Gastrocnemius medialis (tissue), 4 donors: ENCODE measurements around the gene NAA25. TPM values are rescaled to one million over a fixed set of nuclear protein-coding genes. Genes with fewer than 3 reads are reported as not detected.

Experiments
- ATAC-seq, 2 donors: fragments of 150-250 bp; one replicate each; pipeline ENCODE4 v1.9.1; 2016
- DNase-seq, 2 donors: peaks; one replicate each; pipeline ENCODE4 v3.0.0-alpha.2; 2019
- H3K27ac ChIP-seq, 4 donors: fragments of 200-600 bp; sonication (generic); 1 replicate in 1 of 4; 2 replicates in 3 of 4; pipeline ENCODE4 v1.5.1; 2016 to 2018; ENCODE audit warnings: mild to moderate bottlenecking in 2 of 4, moderate library complexity in 1 of 4
- H3K27me3 ChIP-seq, 3 donors: fragments of 200-600 bp; sonication (generic) in 2 of 3; 1 replicate in 1 of 3; 2 replicates in 2 of 3; pipeline versions ENCODE4 v1.5.1 to v1.6.0; 2016 to 2019; ENCODE audit warnings: mild to moderate bottlenecking in 1 of 3, moderate library complexity in 1 of 3
- H3K36me3 ChIP-seq, 2 donors: fragments of 200-600 bp; sonication (generic) in 1 of 2; one replicate each; pipeline ENCODE4 v1.5.1; 2017 to 2018
- H3K4me1 ChIP-seq, 2 donors: fragments of 200-600 bp; sonication (generic) in 1 of 2; one replicate each; pipeline ENCODE4 v1.5.1; 2016 to 2017; ENCODE audit warnings: mild to moderate bottlenecking in 2 of 2
- H3K4me3 ChIP-seq, 4 donors: fragments of 200-600 bp; sonication (generic) in 3 of 4; 1 replicate in 1 of 4; 2 replicates in 3 of 4; pipeline ENCODE4 v1.5.1; 2016 to 2019; ENCODE audit warnings: mild to moderate bottlenecking in 2 of 4
- H3K9me3 ChIP-seq, 3 donors: fragments of 200-600 bp; sonication (generic) in 2 of 3; 1 replicate in 1 of 3; 2 replicates in 2 of 3; pipeline ENCODE4 v1.5.1; 2016 to 2019
- CTCF ChIP-seq, 5 experiments: fragments of 450-650 bp in 3 of 5; fragments of 200-600 bp in 2 of 5; sonication (generic) in 2 of 5; IDR thresholded peaks in 4 of 5; conservative IDR thresholded peaks in 1 of 5; 1 replicate in 4 of 5; 2 replicates in 1 of 5; pipeline ENCODE4 v1.5.1; 2016 to 2019; ENCODE audit warnings: antibody characterized with exemption in 5 of 5, mild to moderate bottlenecking in 3 of 5, moderate library complexity in 3 of 5
- POLR2A ChIP-seq, 2 donors: fragments of 450-650 bp; IDR thresholded peaks; one replicate each; pipeline ENCODE4 v1.6.1; 2017; ENCODE audit warnings: antibody characterized with exemption in 2 of 2, mild to moderate bottlenecking in 2 of 2, moderate library complexity in 2 of 2
- in situ Hi-C, 4 donors: fragments of 200-750 bp; cut with MboI; loops; one replicate each; pipeline versions ENCODE4 v1.15.0 to v1.8.0; 2017; ENCODE audit warnings: low sequenced_read_pairs in 4 of 4
- intact Hi-C: fragments of 100-400 bp; cut with DNase I; formaldehyde crosslinking; loops from one replicate; pipeline ENCODE4 v1.15.1; 2023; ENCODE audit warnings: low total_unique reads
- total RNA-seq, 4 donors: library from RNA; depleted of rRNA; stranded (reverse); fragments of >200 nt; gene quantifications; one replicate each; pipeline versions ENCODE4 v1.1.0 to v1.2.3, GENCODE V29; 2016

The NAA25 gene
- total RNA-seq, 4 donors from 2014 or later = 17.2 to 44.6 (median 25.5) TPM

- ATAC-seq = no peak
- H3K4me3 ChIP-seq = no peak overlapping the region
- TF ChIP-seq POLR2A (IDR thresholded peaks at IDR 0.05) (no peak), CTCF (IDR thresholded peaks at IDR 0.05 in 4 of 5, conservative IDR thresholded peaks at IDR 0.05 in 1 of 5) (no peak)
- in situ Hi-C loops (no loop called here), intact Hi-C loops (no loop called here)
- DNase-seq = no peak
- peaks cover 0 to 10% of the 10 kb centered on the region in 2 donors for H3K4me1 ChIP-seq
- H3K27me3 ChIP-seq = no peaks in the 10 kb centered on the region
- H3K9me3 ChIP-seq = no peaks in the 10 kb centered on the region
- H3K36me3 ChIP-seq = peaks cover 0 to 26% of the 10 kb centered on the region in 2 donors
- no peak overlapping the region for H3K27ac ChIP-seq
These were observed 10.9 kb downstream of the NAA25 start for GRCh38 chr12:112097641-112098040.

DNA sequence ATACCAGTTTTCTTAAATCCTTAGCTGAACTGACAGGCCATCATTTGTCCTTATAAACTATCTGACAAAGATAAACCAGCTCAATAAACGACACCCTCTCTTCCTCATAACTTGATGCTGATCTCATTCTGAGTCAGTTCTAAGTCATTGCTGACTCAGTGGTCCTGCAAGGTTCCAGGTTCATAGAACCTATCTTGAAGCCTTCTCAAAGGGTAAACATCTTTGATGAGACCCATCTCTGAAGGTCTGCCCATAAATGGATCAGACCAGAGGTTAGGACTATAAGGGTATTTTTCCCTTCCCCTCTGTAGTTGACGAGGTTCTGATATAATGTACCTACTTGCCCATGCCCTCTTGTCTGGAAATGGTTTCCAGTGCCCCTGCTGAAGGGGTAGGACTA is 11.9 kb downstream of the NAA25 start:
- no peak for DNase-seq
- Histone ChIP-seq H3K27me3 (no peaks in the 10 kb centered on the region), H3K36me3 (peaks cover 0 to 36% of the 10 kb centered on the region in 2 donors), H3K4me1 (peaks cover 0 to 10% of the 10 kb centered on the region in 2 donors), H3K9me3 (no peaks in the 10 kb centered on the region), H3K4me3 (no peak overlapping the region), H3K27ac (peak overlapping the region in 2 of 4 donors; percentile 0 to 42)
- TF ChIP-seq CTCF (IDR thresholded peaks at IDR 0.05 in 4 of 5, conservative IDR thresholded peaks at IDR 0.05 in 1 of 5) = no peak
- no peak for TF ChIP-seq POLR2A (IDR thresholded peaks at IDR 0.05)
- in situ Hi-C loops = no loop called here
- no peak for ATAC-seq
- intact Hi-C loops = no loop called here

GRCh38 chr12:112096070-112096469 is 12.5 kb downstream of the NAA25 start:
- intact Hi-C loops (no loop called here), in situ Hi-C loops (no loop called here)
- TF ChIP-seq CTCF (IDR thresholded peaks at IDR 0.05 in 4 of 5, conservative IDR thresholded peaks at IDR 0.05 in 1 of 5) = no peak
- no peak for TF ChIP-seq POLR2A (IDR thresholded peaks at IDR 0.05)
- no peaks in the 10 kb centered on the region for H3K27me3 ChIP-seq
- H3K9me3 ChIP-seq = no peaks in the 10 kb centered on the region
- peaks cover 0 to 36% of the 10 kb centered on the region in 2 donors for H3K36me3 ChIP-seq
- H3K4me3 ChIP-seq = no peak overlapping the region
- DNase-seq = no peak
- peaks cover 0 to 10% of the 10 kb centered on the region in 2 donors for H3K4me1 ChIP-seq
- peak overlapping the region in 2 of 4 donors; percentile 0 to 42 for H3K27ac ChIP-seq
- ATAC-seq = no peak

- H3K9me3 ChIP-seq = no peaks in the 10 kb centered on the region
- no peaks in the 10 kb centered on the region for H3K27me3 ChIP-seq
- in situ Hi-C loops = no loop called here
- ATAC-seq (no peak), DNase-seq (no peak)
- intact Hi-C loops = no loop called here
- peaks cover 0 to 48% of the 10 kb centered on the region in 2 donors for H3K36me3 ChIP-seq
- no peak overlapping the region for H3K27ac ChIP-seq
- no peak for TF ChIP-seq POLR2A (IDR thresholded peaks at IDR 0.05)
- TF ChIP-seq CTCF (IDR thresholded peaks at IDR 0.05 in 4 of 5, conservative IDR thresholded peaks at IDR 0.05 in 1 of 5) = no peak
- H3K4me3 ChIP-seq = no peak overlapping the region
- peaks cover 0 to 6% of the 10 kb centered on the region in 2 donors for H3K4me1 ChIP-seq
These were observed 17.0 kb downstream of the NAA25 start for GRCh38 chr12:112091563-112091962.

GRCh38 chr12:112087851-112088250 is 20.7 kb downstream of the NAA25 start:
- Histone ChIP-seq H3K4me3 (no peak overlapping the region), H3K27me3 (no peaks in the 10 kb centered on the region), H3K9me3 (no peaks in the 10 kb centered on the region), H3K36me3 (peaks cover 0 to 75% of the 10 kb centered on the region in 2 donors), H3K27ac (no peak overlapping the region), H3K4me1 (no peaks in the 10 kb centered on the region)
- intact Hi-C loops = no loop called here
- in situ Hi-C loops = no loop called here
- no peak for ATAC-seq
- TF ChIP-seq CTCF (IDR thresholded peaks at IDR 0.05 in 4 of 5, conservative IDR thresholded peaks at IDR 0.05 in 1 of 5) = no peak
- TF ChIP-seq POLR2A (IDR thresholded peaks at IDR 0.05) = no peak
- no peak for DNase-seq
